SH-SY5Y (cell line): ENCODE results near the gene GABRB3.

Experiments used
- GATA2 ChIP-seq: IDR thresholded peaks from 2 replicates; pipeline ENCODE4 v1.6.1; 2011; ENCODE audit warnings: mild to moderate bottlenecking, low read depth, low read length
- GATA3 ChIP-seq: IDR thresholded peaks from 2 replicates; pipeline ENCODE4 v1.6.1; 2011; ENCODE audit warnings: low read depth, mild to moderate bottlenecking, low read length, moderate library complexity

- TF ChIP-seq GATA3 = no peak
- TF ChIP-seq GATA2 = no peak
Measured at GRCh38 chr15:26736502-26737248, 36.2 kb downstream of the GABRB3 start.
